ENCODE results near the gene ERGIC1. TPM values are rescaled to one million over a fixed set of nuclear protein-coding genes. Genes with fewer than 3 reads are reported as not detected.

ERGIC1 gene
- total RNA-seq: 105 and 127 TPM in 2 replicates

GRCh38 chr5:172833686-172834414, at the start of gene ERGIC1:
Gene ERGIC1, plus strand, starts transcription at chr5:172834251. Its CDS starts 163 bp downstream, at chr5:172834414.

DNA sequence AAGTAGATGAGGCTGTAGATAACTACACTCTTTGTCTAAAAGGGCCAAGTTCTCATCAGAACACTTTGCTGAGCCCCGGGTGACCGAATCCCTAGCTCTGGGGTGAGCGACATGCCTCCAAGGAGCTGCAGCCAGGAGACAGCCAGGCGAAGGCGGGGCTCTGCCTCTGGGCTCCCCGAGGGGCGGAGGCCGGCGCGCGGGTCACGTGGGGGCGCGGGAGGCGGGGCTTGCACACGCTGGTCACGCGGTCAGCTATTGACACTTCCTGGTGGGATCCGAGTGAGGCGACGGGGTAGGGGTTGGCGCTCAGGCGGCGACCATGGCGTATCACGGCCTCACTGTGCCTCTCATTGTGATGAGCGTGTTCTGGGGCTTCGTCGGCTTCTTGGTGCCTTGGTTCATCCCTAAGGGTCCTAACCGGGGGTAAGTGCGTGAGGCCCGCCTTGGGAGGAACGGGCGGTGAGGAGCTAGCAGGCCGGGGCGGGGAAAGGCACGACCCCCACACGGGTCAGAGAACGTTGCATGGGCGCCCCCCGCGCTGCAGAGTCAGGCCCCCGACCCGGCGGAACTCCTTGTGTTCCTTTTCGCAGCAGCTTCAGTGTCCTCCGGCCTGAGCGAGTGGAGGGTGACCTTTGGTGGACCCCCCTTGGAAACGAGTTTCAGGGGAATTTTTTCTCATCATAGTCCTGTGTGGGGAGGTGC, 149.6 kb downstream of the ERGIC1 start, which contains the start of gene ATP6V0E1:
Gene ATP6V0E1, plus strand, starts transcription at position 230 of the 702 bp plus-strand sequence. Its CDS starts 90 bp downstream, at position 320.

Other genes with a start within 250 kb of the ERGIC1 start
- 3.8 and 5.3 TPM in 2 replicates for gene NEURL1B, start 193.0 kb upstream of the ERGIC1 start, total RNA-seq
- 331 and 365 TPM in 2 replicates for gene DUSP1, start 63.1 kb upstream of the ERGIC1 start, total RNA-seq
- gene RPL26L1, start 125.2 kb downstream of the ERGIC1 start, total RNA-seq: 67.3 and 98.3 TPM in 2 replicates
- gene ATP6V0E1, start 149.5 kb downstream of the ERGIC1 start, total RNA-seq: 206 and 234 TPM in 2 replicates
- 6.8 and 7.2 TPM in 2 replicates for gene CREBRF, start 222.1 kb downstream of the ERGIC1 start, total RNA-seq